GM12872 (cell line): ENCODE data around the gene JRKL.

ENCODE experiments used
- CTCF ChIP-seq: IDR thresholded peaks from 3 replicates; pipeline ENCODE4 v1.5.1; 2011; ENCODE audit warnings: low read depth, mild to moderate bottlenecking, low read length, moderate library complexity; ENCODE audit not compliant: insufficient read depth

JRKL gene

GRCh38 chr11:96396637-96397036, 6.8 kb downstream of the JRKL start:
- no peak for TF ChIP-seq CTCF

GRCh38 chr11:96397863-96398262, 8.1 kb downstream of the JRKL start:
- no peak for TF ChIP-seq CTCF

DNA sequence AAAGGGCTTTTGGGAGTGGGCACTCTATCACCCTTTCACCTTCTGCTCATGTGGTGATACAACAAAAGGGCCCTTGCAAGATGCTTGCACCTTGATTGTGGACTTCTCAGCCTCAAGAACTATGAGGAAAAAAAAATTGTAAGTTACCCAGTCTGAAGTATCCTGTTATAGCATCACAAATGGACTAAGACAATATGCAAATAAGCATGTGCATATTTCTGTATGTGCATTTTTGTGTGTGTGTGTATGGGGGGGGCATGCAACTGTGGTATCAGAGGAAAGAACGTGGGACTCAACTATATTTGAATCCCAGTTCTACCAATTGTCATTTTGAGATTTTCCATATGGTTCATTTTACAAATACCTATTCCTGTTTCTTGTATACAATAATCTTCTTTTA, 10.9 kb downstream of the JRKL start:
- TF ChIP-seq CTCF: no peak

DNA sequence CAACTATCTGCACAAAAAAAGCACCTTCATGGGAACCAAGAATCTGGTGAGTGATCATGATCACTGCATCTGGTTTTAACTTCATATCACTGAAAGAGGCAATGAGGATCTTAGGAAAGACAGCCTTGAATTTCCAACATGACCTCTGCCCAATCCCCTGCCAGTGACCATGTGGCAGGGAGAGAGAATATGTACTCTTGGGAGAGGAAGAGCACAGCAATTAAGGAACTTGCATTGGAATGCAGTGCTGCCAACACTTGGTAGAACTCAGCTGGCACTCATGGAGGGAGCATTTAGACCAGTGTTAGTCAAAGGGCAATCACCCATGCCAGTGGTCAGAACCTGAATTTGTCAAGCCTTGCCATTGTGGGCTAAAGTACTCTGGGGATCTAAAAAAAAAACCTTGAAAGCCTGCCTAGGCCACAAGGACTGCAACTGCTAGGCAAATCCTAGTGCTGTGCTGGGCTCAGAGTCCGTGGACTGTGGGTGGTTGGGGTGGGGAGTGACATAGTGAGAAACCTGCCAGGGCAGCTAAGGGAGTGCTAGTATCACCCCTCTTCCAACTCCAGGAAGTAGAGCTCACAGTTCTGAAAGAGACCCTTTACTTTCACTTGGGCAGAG, 23.1 kb downstream of the JRKL start:
- no peak for TF ChIP-seq CTCF

GRCh38 chr11:96413408-96413807, 23.6 kb downstream of the JRKL start:
- TF ChIP-seq CTCF: no peak

GRCh38 chr11:96424693-96425092, 34.9 kb downstream of the JRKL start:
- TF ChIP-seq CTCF: no peak

DNA sequence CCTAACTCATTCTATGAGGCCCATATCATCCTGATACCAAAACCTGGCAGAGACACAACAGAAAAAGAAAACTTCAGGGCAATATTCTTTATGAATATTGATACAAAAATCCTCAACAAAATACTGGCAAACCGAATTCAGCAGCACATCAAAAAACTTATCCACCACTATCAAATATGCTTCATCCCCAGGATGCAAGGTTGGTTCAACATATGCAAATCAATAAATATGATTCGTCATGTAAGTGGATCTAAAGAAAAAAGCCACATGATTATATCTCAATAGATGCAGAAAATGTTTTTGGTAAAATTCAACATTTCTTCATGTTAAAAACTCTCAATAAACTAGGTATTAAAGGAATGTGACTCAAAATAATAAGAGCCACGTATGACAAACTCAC, 40.9 kb downstream of the JRKL start:
- no peak for TF ChIP-seq CTCF
